Panc1 (cell line): ENCODE results near the gene PXDN. TPM values are rescaled to one million over a fixed set of nuclear protein-coding genes. Genes with fewer than 3 reads are reported as not detected.
A peak's percentile ranks its signal among the peaks of the same experiment; 100 is the strongest.

Experiments
- ATAC-seq: fragments of 200-7000 bp; cut with Tn5 transposase; 2 replicates; pipeline ENCODE4 v1.9.1; 2020; ENCODE audit warnings: mild to moderate bottlenecking, moderate library complexity
- BruUV-seq: library from RNA; stranded (reverse); fragments of 400-500 nt; replicated peaks from 2 replicates; lab custom pipeline; 2021; lab: Mats Ljungman, UMichigan
- CTCF ChIA-PET: fragments of 300-600 bp; sonication (Branson Sonifier 250); formaldehyde crosslinking; loops from one replicate; lab custom pipeline; 2022; ENCODE audit warnings: antibody characterized with exemption; lab: Charles Lee
- POLR2A ChIA-PET: fragments of 300-600 bp; sonication (Branson Sonifier 250); formaldehyde crosslinking; loops from one replicate; lab custom pipeline; 2022; ENCODE audit warnings: antibody characterized with exemption; lab: Charles Lee
- DNase-seq: peaks from one replicate; pipeline ENCODE4 v3.0.0-alpha.2; 2010; ENCODE audit warnings: low read depth, low spot score
- H3K27ac ChIP-seq: 2 replicates; pipeline ENCODE4 v1.5.1; 2011; ENCODE audit warnings: mild to moderate bottlenecking, low read length, inconsistent platforms
- H3K27me3 ChIP-seq: fragments of 200-500 bp; sonication (Bioruptor generic); 2 replicates; pipeline ENCODE4 v1.6.0; 2014; ENCODE audit warnings: low read length, inconsistent platforms; ENCODE audit not compliant: control insufficient read depth, insufficient read depth
- H3K36me3 ChIP-seq: fragments of 200-500 bp; sonication (Bioruptor generic); 2 replicates; pipeline ENCODE4 v1.5.1; 2014; ENCODE audit warnings: inconsistent platforms, mild to moderate bottlenecking, low read length, moderate library complexity; ENCODE audit not compliant: control insufficient read depth, insufficient read depth
- H3K4me1 ChIP-seq: 2 replicates; pipeline ENCODE4 v1.5.1; 2011; ENCODE audit warnings: inconsistent platforms, mild to moderate bottlenecking, low read length, moderate library complexity; ENCODE audit not compliant: control insufficient read depth, insufficient read depth
- H3K4me3 ChIP-seq, 2 experiments: 2 replicates each; pipeline ENCODE4 v1.5.1; 2011 to 2012; ENCODE audit warnings: low read depth in 2 of 2, low read length in 2 of 2, mild to moderate bottlenecking in 2 of 2, inconsistent platforms in 1 of 2, moderate library complexity in 1 of 2
- H3K9me3 ChIP-seq: fragments of 200-500 bp; sonication (Bioruptor generic); 2 replicates; pipeline ENCODE4 v1.5.1; 2014; ENCODE audit warnings: low read depth, mild to moderate bottlenecking, inconsistent platforms, low read length, moderate library complexity; ENCODE audit not compliant: control insufficient read depth, insufficient read depth
- CTCF ChIP-seq: fragments of 450-650 bp; IDR thresholded peaks from 2 replicates; pipeline ENCODE4 v1.5.1; 2017; ENCODE audit warnings: mild to moderate bottlenecking
- POLR2AphosphoS5 ChIP-seq: IDR thresholded peaks from 2 replicates; pipeline ENCODE4 v1.6.1; 2012; ENCODE audit warnings: mild to moderate bottlenecking, low read depth, low read length, moderate library complexity
- REST ChIP-seq, 2 experiments: IDR thresholded peaks; 2 replicates each; pipeline ENCODE4 v1.6.1; 2011 to 2012; ENCODE audit warnings: low read depth in 2 of 2, control low read depth in 1 of 2, low read length in 1 of 2, mild to moderate bottlenecking in 1 of 2, moderate library complexity in 1 of 2; ENCODE audit not compliant: insufficient read depth in 1 of 2
- SIN3A ChIP-seq: IDR thresholded peaks from 2 replicates; pipeline ENCODE4 v1.6.1; 2012; ENCODE audit warnings: low read depth, mild to moderate bottlenecking, low read length, moderate library complexity, borderline replicate concordance; ENCODE audit not compliant: insufficient read depth
- TCF7L2 ChIP-seq: IDR thresholded peaks from 2 replicates; pipeline ENCODE4 v1.6.1; 2011; ENCODE audit warnings: mild to moderate bottlenecking, low read depth, low read length, inconsistent platforms
- in situ Hi-C: cut with HindIII; loops from 2 replicates; pipeline ENCODE4 v1.10.0; 2016; ENCODE audit warnings: low sequenced_read_pairs, low pct_unique_long_range_greater_than_20kb
- intact Hi-C: fragments of 100-400 bp; cut with micrococcal nuclease; formaldehyde crosslinking; loops from one replicate; pipeline ENCODE4 v1.10.0; 2022; ENCODE audit not compliant: unreplicated experiment
- total RNA-seq: library from RNA; stranded (reverse); gene quantifications from one replicate; pipeline ENCODE4 v1.2.1, GENCODE V29; 2021; ENCODE audit not compliant: unreplicated experiment

Gene PXDN
- total RNA-seq, 1 experiment from 2014 or later: 2.5 TPM

- Histone ChIP-seq H3K4me3 (no peak overlapping the region), H3K36me3 (no peaks in the 10 kb centered on the region), H3K27ac (peak overlapping the region; percentile 94), H3K4me1 (peaks cover 40% of the 10 kb centered on the region), H3K9me3 (no peaks in the 10 kb centered on the region), H3K27me3 (no peaks in the 10 kb centered on the region)
- intact Hi-C loops: no loop called here
- in situ Hi-C loops: no loop called here
- DNase-seq (no peak), ATAC-seq (no peak; the same call in 1 of the 2 replicates)
- TF ChIP-seq SIN3A (no peak), POLR2AphosphoS5 (no peak), REST (IDR thresholded peaks at IDR 0.05; ENCODE audit: insufficient read depth in 1 of 2, low read depth in 2 of 2, low read length in 1 of 2) (no peak), TCF7L2 (no peak)
- POLR2A ChIA-PET: no interaction called here
- BruUV-seq: no TSS peak
- CTCF ChIA-PET: interaction anchor here (0.9 kb wide), 1 partner anchor 180 kb away, joined by 3 read pairs; no protein-coding TSS in a partner anchor
These were observed 155.2 kb downstream of the PXDN start for GRCh38 chr2:1588978-1589621.

- intact Hi-C loops (no loop called here), in situ Hi-C loops (no loop called here)
- Histone ChIP-seq H3K36me3 (no peaks in the 10 kb centered on the region), H3K4me3 (no peak overlapping the region), H3K4me1 (peaks cover 33% of the 10 kb centered on the region), H3K27me3 (no peaks in the 10 kb centered on the region), H3K9me3 (no peaks in the 10 kb centered on the region), H3K27ac (peak overlapping the region; percentile 94)
- DNase-seq: no peak
- no TSS peak for BruUV-seq
- CTCF ChIA-PET: interaction anchor here (0.6 kb wide), 1 partner anchor 1270 kb away, joined by 4 read pairs; no protein-coding TSS in a partner anchor
- TF ChIP-seq TCF7L2 (no peak), REST (IDR thresholded peaks at IDR 0.05; ENCODE audit: insufficient read depth in 1 of 2, low read depth in 2 of 2, low read length in 1 of 2) (no peak), SIN3A (no peak), POLR2AphosphoS5 (no peak), CTCF (no peak)
- POLR2A ChIA-PET: no interaction called here
- ATAC-seq: no peak
These were observed 156.0 kb downstream of the PXDN start for GRCh38 chr2:1588051-1588977.
